Skin of body (tissue), 3 donors: ENCODE data around the gene UBN2. TPM values are rescaled to one million over a fixed set of nuclear protein-coding genes. Genes with fewer than 3 reads are reported as not detected.

Experiments used
- DNase-seq: peaks from one replicate; lab custom pipeline; 2025; lab: John Stamatoyannopoulos, UW
- small RNA-seq: library from RNA; depleted of rRNA; stranded (forward); fragments of <200 nt; gene quantifications from one replicate; pipeline ENCODE3, GENCODE V24; 2014; ENCODE audit warnings: low replicate concordance
- total RNA-seq: library from RNA; depleted of rRNA; stranded (reverse); fragments of >200 nt; gene quantifications from one replicate; pipeline ENCODE4 v1.2.3, GENCODE V29; 2014

UBN2 gene
- total RNA-seq, 1 donor from 2014 or later = 13.7 TPM

DNA sequence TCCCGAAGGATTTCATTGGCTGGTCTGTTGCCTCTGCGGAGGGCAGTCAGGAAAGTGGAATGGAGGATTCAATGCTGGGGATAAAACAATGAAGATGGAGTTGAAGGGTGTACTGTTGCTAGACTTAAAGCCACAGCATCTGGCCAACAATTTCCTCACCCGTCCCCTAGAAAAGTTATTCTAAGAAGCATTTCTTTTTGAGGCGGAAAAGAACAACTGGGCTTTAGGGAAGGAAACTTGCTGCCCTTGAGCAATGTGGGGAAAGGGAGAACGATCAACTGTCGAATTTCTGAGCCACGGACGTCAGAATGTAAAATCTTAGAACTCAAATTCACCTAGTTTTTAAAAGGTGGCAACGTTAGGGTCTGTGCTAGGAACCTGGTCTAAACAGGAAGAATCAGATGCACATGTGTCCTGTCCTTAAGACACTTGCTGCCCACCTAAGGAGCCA, 110.8 kb downstream of the UBN2 start:
- DNase-seq = no peak

GRCh38 chr7:139345042-139345441, 114.0 kb downstream of the UBN2 start:
- DNase-seq = no peak

DNA sequence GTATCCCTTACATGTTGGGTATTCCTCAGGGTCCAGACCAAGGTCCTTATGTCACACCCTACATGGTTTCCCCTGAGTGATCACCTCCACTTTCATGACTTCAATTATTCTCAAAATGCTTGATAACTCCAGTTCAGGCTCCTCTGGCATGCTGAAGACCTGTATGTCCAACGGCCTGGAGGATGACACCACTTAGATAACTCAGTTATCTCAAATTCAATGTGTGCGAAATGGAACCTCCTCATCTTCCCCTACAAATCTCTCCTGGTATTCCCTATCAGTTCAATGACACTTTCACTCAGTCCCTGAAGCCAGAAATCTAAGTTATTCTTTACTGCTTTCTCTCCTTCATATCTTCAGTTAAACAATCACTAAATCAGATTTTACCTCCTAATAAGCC, 120.0 kb downstream of the UBN2 start:
- no peak for DNase-seq

DNA sequence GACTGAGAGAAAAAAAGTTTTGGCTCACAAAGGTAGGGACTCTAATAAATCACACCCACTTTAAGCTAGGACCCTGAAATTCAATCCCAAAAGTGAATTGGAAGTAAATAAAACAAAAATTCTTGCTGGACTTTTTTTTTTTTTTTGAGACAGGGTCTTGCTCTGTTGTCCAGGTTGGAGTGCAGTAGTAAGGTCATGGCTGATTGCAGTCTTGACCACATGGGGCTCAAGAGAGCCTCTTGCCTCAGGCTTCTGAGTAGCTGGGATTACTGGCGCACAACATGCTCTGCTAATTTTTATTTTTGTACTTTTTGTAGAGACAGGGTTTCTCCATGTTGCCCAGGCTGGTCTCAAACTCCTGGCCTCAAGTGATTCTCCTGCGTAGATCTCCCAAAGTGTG, 123.7 kb downstream of the UBN2 start:
- no peak for DNase-seq

- no peak for DNase-seq
Observed at GRCh38 chr7:139355320-139355719, 124.3 kb downstream of the UBN2 start.

Small RNA genes lying within 50 kb of the gene (small RNA-seq; reads per million reads assigned to genes)
- not detected for gene AC009220.1
- gene RNU6-206P = not detected

Other genes with a start within 250 kb of the UBN2 start
- 3.0 TPM for gene KIAA1549, start 249.8 kb upstream of the UBN2 start, total RNA-seq
- gene ZC3HAV1L, start 195.2 kb upstream of the UBN2 start, total RNA-seq = 22.2 TPM
- 20.9 TPM for gene ZC3HAV1, start 121.5 kb upstream of the UBN2 start, total RNA-seq
- gene FMC1, start 110.1 kb downstream of the UBN2 start, total RNA-seq = 7.9 TPM
- gene LUC7L2, start 128.7 kb downstream of the UBN2 start, total RNA-seq = 64.1 TPM